HG03520 (cell line): Measurements from ENCODE around the gene LCN10.
A peak's percentile ranks its signal among the peaks of the same experiment; 100 is the strongest.
"Not testable (repeated sequence)": the region's sequence is repeated elsewhere in the genome, so short reads cannot be mapped to it uniquely, and the experiment has no call there.

ENCODE experiments used
- ATAC-seq: cut with Tn5 transposase; IDR thresholded peaks from one replicate; pipeline ENCODE4 v1.9.1; 2021; ENCODE audit warnings: mild to moderate bottlenecking, moderate library complexity; ENCODE audit not compliant: unreplicated experiment

Gene LCN10

DNA sequence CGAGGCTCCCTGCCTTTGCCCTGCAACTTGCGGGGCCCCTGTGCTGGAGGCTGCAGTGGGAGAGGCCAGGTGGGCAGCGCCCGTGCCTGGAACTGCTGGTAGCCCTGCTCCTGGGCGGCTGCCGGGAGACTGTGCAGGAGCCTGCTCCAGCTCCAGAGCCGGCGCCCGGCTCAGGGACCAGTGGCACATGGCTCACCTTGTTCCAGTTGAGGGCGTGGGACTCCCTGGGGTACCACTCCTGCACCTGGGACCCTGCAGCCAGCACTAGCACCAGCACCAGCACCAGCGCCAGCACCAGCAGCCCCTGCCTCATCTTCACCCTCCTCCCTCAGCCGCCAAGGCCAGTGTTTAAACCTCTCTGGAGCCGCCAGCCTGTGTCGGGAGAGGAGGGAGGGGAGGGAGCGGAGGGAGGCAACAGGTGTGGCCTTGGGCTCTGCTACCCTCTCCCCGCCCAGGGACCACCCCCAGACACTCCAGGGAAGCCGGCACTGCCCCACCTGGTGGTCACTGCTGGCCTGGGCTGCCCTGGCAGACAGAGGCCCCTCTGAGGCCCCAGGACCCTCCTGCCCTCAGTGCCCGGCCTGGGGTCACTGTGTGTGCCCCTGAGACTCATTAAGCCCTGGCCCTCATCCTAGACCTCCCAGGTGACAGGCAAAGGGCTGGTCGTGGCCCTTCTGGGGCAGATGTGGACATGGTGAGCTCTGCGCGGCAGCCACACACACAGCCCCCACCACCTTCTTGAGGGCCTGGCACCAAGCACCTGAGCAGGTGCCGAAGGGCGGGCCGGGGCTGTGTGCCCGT lies at the start of gene LCN10:
Gene LCN10, minus strand, starts transcription at position 350 of the 801 bp plus-strand sequence. Its CDS starts 37 bp downstream, at position 313.
- ATAC-seq: no peak

DNA sequence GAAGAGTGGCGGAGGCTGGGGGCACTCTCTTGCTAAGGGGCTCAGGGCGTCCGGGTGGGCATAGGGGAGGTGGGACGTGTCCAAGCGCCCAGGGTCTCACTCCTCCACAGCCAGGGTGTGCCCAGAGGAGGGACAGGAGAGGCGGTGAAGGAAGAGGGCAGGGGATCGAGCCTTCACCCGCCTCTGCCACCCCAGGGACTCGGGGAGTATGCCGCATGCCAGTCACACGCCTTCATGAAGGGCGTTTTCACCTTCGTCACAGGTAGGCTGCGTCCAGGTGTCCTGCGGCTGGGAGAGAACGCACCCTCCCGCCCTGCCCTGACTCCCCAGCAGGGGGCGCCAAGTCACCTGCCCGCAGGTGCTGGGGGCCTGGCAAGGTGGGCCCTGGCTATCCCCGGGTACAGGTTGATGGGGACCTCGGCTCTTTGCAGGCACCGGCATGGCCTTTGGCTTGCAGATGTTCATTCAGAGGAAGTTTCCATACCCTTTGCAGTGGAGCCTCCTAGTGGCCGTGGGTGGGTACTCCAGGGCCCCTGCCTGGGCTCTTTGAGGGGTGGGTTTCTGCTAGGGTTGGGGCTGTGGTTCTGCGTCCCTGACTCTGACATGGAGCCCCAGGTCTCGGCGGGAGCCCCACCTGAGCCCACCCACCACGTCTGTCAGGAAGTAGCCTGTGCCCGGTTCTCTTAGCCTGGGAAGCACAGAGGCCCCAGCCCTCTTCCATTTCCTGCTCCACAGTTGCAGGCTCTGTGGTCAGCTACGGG lies 49.0 kb upstream of the LCN10 start:
- ATAC-seq: peak; percentile 7

- ATAC-seq: peak; percentile 82
Measured at GRCh38 chr9:136790640-136791515, 48.1 kb upstream of the LCN10 start, which contains the start of gene TMEM141. TMEM141 (plus strand) TSS chr9:136791344; CDS start chr9:136791371, 27 bp downstream.

DNA sequence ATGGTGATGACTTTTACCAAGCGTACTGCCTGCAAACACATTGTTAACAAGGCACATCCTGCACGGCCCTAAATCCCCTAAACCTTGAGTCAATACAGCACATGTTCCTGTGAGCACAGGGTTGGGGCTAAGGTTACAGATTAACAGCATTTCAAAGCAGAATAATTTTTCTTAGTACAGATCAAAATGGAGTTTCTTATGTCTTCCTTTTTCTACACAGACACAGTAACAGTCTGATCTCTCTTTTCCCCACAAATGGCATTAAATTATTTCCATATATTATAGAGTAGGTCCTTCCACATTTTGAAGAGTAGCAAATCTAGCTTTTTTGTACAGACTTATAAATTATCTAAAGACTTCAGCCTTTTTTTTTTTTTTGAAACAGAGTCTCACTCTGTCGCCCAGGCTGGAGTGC lies 46.8 kb upstream of the LCN10 start:
- ATAC-seq: no peak

- not testable (repeated sequence) for ATAC-seq
Measured at GRCh38 chr9:136788644-136789522, 46.1 kb upstream of the LCN10 start.

DNA sequence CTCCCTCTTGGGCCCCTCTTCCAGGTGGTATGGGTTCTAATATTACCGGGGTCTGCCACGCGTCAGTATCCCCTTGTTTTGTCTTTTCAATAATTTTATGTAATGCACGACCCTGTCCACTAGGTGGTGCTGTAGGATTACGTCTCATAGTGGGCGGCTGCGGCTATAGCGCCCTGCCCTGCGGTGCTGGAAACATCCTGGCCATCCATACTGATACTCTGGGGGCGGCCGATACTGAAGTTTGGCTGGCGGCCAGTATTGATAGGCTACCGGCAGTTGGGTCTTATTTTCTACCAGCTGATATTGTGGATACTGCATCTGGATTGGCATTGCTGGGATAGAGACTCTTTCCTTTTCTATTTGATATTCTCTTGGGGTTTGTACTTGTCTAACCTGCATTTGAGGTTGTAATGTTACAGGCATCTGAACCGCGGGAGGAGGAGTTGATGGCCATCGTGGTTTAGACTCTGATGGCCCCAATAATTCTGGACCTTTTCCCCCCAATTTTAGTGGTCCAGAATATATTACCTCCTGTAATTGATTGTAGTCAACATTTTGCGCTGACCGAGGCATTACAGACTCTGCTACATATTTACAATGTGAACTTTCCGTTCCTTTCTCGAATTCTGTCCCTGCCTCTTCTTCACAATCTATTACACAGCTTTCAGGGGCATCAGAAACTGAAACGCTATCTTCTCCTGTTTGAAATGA lies 45.1 kb upstream of the LCN10 start:
- no peak for ATAC-seq

DNA sequence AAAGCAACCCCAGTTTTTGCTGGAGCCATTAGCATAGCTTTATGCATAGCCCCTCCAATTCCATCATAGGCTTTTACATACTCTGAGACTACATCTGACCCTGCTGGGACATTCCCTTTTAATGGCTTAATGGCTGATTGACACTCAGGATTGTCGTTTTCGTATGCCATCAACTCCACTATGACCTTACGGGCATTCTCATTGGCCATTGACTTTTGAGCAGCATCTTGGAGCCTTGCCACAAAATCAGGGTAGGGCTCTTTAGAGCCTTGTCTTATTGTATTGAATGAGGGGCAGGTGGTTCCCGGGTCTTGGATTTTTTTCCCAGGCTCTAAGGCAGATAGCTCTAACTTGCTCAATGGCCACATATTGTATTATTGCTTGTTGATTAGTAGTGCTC lies 44.2 kb upstream of the LCN10 start:
- not testable (repeated sequence) for ATAC-seq

DNA sequence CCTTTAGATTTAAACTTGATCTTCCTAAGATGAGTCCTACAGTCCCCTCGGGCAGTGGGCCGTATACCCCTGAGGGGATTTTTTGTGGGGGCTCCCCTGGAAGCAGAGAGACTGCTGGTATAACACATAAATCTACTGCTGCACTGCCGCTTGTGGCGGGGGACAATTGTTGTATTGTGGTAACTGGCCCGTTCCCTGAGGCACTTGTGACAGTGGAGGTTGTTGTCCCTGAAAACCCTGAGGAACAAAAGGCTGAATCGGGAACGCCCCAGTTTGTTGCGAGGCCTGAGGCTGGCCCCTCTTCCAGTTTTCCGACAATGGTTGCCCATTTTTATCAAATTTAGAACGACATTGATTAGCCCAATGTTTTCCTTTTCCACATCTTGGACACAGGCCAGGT lies 43.7 kb upstream of the LCN10 start:
- ATAC-seq: no peak

- not testable (repeated sequence) for ATAC-seq
Measured at GRCh38 chr9:136785565-136786355, 43.0 kb upstream of the LCN10 start.

GRCh38 chr9:136784997-136785361 lies 42.2 kb upstream of the LCN10 start:
- no peak for ATAC-seq

GRCh38 chr9:136784249-136784996 lies 41.7 kb upstream of the LCN10 start:
- ATAC-seq: no peak

- ATAC-seq: no peak
Measured at GRCh38 chr9:136782452-136782851, 39.7 kb upstream of the LCN10 start.

DNA sequence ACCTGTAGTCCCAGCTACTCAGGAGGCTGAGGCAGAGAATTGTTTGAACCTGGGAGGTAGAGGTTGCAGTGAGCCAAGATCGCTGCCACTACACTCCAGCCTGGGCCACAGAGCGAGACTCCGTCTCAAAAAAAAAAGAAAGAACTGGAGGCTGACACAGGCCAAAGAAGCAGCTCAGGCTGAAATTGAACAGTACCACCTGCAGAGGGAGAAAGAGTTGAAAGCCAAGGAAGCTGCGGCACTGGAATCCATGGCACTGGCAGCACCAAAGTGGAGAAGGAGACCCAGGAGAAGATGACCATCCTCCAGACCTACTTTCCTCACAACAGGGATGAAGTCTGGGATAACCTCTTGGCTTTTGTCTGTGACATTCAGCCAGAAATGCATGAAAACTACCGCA lies 37.1 kb upstream of the LCN10 start:
- ATAC-seq: no peak

- ATAC-seq: no peak
Measured at GRCh38 chr9:136777359-136777758, 34.6 kb upstream of the LCN10 start.

GRCh38 chr9:136776947-136777346 lies 34.2 kb upstream of the LCN10 start:
- no peak for ATAC-seq

GRCh38 chr9:136775191-136775590 lies 32.5 kb upstream of the LCN10 start:
- no peak for ATAC-seq

DNA sequence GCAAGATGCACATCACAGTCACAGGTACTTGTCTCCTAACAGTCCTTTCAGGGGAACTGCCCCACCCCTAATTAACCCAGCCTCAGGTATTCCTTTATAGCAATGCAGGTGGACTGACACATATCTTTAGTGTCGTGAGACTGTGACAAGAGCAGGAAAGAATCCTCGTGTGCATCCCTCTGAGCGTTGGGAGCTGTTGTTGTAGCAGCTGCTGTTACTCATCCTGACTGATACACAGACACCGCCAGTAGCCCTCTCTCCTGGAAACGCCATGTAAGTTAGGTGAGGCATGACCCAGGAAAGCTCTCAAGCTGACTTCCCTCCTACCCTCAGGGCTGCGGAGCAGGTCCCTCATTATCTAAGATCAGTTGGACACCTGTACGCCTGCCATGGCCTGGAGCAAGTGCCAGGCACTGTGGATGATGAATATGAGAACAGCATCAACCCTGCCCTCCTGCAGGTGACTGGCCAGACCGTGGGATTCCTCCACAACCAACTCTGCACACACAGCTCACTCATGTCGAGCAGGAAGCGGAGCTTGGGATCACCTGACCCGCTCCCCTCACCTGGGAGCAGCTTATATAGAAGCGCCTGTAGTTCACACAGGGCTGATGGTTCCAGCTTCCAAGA lies 31.8 kb upstream of the LCN10 start:
- ATAC-seq: no peak
